ENCODE data around the gene RAB11A.

The RAB11A gene

GRCh38 chr15:65926459-65926858, 57.2 kb downstream of the RAB11A start:
- Histone ChIP-seq H3K9ac (ENCODE audit: low read length in 2 of 2) (no peak overlapping the region), H3K4me3 (ENCODE audit: low read length in 2 of 2) (no peak overlapping the region), H3K27ac (ENCODE audit: low read length) (no peak overlapping the region), H3K27me3 (ENCODE audit: control insufficient read depth in 1 of 2, insufficient read depth in 2 of 2, low read length in 2 of 2) (no peaks in the 10 kb centered on the region), H3K36me3 (ENCODE audit: control insufficient read depth in 2 of 2, insufficient read depth in 2 of 2, low read length in 2 of 2) (no peaks in the 10 kb centered on the region), H3K9me3 (ENCODE audit: control insufficient read depth in 2 of 2, low read length in 2 of 2) (no peaks in the 10 kb centered on the region), H3K4me1 (ENCODE audit: control insufficient read depth, insufficient read depth, low read length) (no peaks in the 10 kb centered on the region)

GRCh38 chr15:65926899-65927298, 57.6 kb downstream of the RAB11A start:
- Histone ChIP-seq H3K27ac (ENCODE audit: low read length) (no peak overlapping the region), H3K9ac (ENCODE audit: low read length in 2 of 2) (no peak overlapping the region), H3K27me3 (ENCODE audit: control insufficient read depth in 1 of 2, insufficient read depth in 2 of 2, low read length in 2 of 2) (no peaks in the 10 kb centered on the region), H3K9me3 (ENCODE audit: control insufficient read depth in 2 of 2, low read length in 2 of 2) (no peaks in the 10 kb centered on the region), H3K4me1 (ENCODE audit: control insufficient read depth, insufficient read depth, low read length) (no peaks in the 10 kb centered on the region), H3K4me3 (ENCODE audit: low read length in 2 of 2) (no peak overlapping the region), H3K36me3 (ENCODE audit: control insufficient read depth in 2 of 2, insufficient read depth in 2 of 2, low read length in 2 of 2) (no peaks in the 10 kb centered on the region)

- no peaks in the 10 kb centered on the region for H3K27me3 ChIP-seq (ENCODE audit: control insufficient read depth in 1 of 2, insufficient read depth in 2 of 2, low read length in 2 of 2)
- H3K9me3 ChIP-seq (ENCODE audit: control insufficient read depth in 2 of 2, low read length in 2 of 2), result no peaks in the 10 kb centered on the region
- H3K4me1 ChIP-seq (ENCODE audit: control insufficient read depth, insufficient read depth, low read length), result no peaks in the 10 kb centered on the region
- H3K4me3 ChIP-seq (ENCODE audit: low read length in 2 of 2), result no peak overlapping the region
- no peak overlapping the region for H3K9ac ChIP-seq (ENCODE audit: low read length in 2 of 2)
- H3K36me3 ChIP-seq (ENCODE audit: control insufficient read depth in 2 of 2, insufficient read depth in 2 of 2, low read length in 2 of 2), result no peaks in the 10 kb centered on the region
- no peak overlapping the region for H3K27ac ChIP-seq (ENCODE audit: low read length)
Observed at GRCh38 chr15:65927545-65927944, 58.3 kb downstream of the RAB11A start.

GRCh38 chr15:65929573-65929972, 60.3 kb downstream of the RAB11A start:
- no peaks in the 10 kb centered on the region for H3K27me3 ChIP-seq (ENCODE audit: control insufficient read depth in 1 of 2, insufficient read depth in 2 of 2, low read length in 2 of 2)
- no peaks in the 10 kb centered on the region for H3K4me1 ChIP-seq (ENCODE audit: control insufficient read depth, insufficient read depth, low read length)
- no peak overlapping the region for H3K9ac ChIP-seq (ENCODE audit: low read length in 2 of 2)
- H3K9me3 ChIP-seq (ENCODE audit: control insufficient read depth in 2 of 2, low read length in 2 of 2), result no peaks in the 10 kb centered on the region
- no peaks in the 10 kb centered on the region for H3K36me3 ChIP-seq (ENCODE audit: control insufficient read depth in 2 of 2, insufficient read depth in 2 of 2, low read length in 2 of 2)
- no peak overlapping the region for H3K4me3 ChIP-seq (ENCODE audit: low read length in 2 of 2)
- H3K27ac ChIP-seq (ENCODE audit: low read length), result no peak overlapping the region

- H3K4me1 ChIP-seq (ENCODE audit: control insufficient read depth, insufficient read depth, low read length), result no peaks in the 10 kb centered on the region
- H3K27me3 ChIP-seq (ENCODE audit: control insufficient read depth in 1 of 2, insufficient read depth in 2 of 2, low read length in 2 of 2), result no peaks in the 10 kb centered on the region
- H3K4me3 ChIP-seq (ENCODE audit: low read length in 2 of 2), result no peak overlapping the region
- H3K36me3 ChIP-seq (ENCODE audit: control insufficient read depth in 2 of 2, insufficient read depth in 2 of 2, low read length in 2 of 2), result no peaks in the 10 kb centered on the region
- H3K9me3 ChIP-seq (ENCODE audit: control insufficient read depth in 2 of 2, low read length in 2 of 2), result no peaks in the 10 kb centered on the region
- H3K27ac ChIP-seq (ENCODE audit: low read length), result no peak overlapping the region
- no peak overlapping the region for H3K9ac ChIP-seq (ENCODE audit: low read length in 2 of 2)
Observed at GRCh38 chr15:65930134-65930533, 60.8 kb downstream of the RAB11A start.

GRCh38 chr15:65931221-65931620, 61.9 kb downstream of the RAB11A start:
- Histone ChIP-seq H3K4me1 (ENCODE audit: control insufficient read depth, insufficient read depth, low read length) (no peaks in the 10 kb centered on the region), H3K36me3 (ENCODE audit: control insufficient read depth in 2 of 2, insufficient read depth in 2 of 2, low read length in 2 of 2) (no peaks in the 10 kb centered on the region), H3K27ac (ENCODE audit: low read length) (no peak overlapping the region), H3K9ac (ENCODE audit: low read length in 2 of 2) (no peak overlapping the region), H3K4me3 (ENCODE audit: low read length in 2 of 2) (no peak overlapping the region), H3K9me3 (ENCODE audit: control insufficient read depth in 2 of 2, low read length in 2 of 2) (no peaks in the 10 kb centered on the region), H3K27me3 (ENCODE audit: control insufficient read depth in 1 of 2, insufficient read depth in 2 of 2, low read length in 2 of 2) (no peaks in the 10 kb centered on the region)

GRCh38 chr15:65935391-65935790, 66.1 kb downstream of the RAB11A start:
- H3K9me3 ChIP-seq (ENCODE audit: control insufficient read depth in 2 of 2, low read length in 2 of 2), result no peaks in the 10 kb centered on the region
- H3K4me3 ChIP-seq (ENCODE audit: low read length in 2 of 2), result no peak overlapping the region
- H3K9ac ChIP-seq (ENCODE audit: low read length in 2 of 2), result no peak overlapping the region
- H3K36me3 ChIP-seq (ENCODE audit: control insufficient read depth in 2 of 2, insufficient read depth in 2 of 2, low read length in 2 of 2), result no peaks in the 10 kb centered on the region
- H3K4me1 ChIP-seq (ENCODE audit: control insufficient read depth, insufficient read depth, low read length), result peaks cover 6% of the 10 kb centered on the region
- no peak overlapping the region for H3K27ac ChIP-seq (ENCODE audit: low read length)
- H3K27me3 ChIP-seq (ENCODE audit: control insufficient read depth in 1 of 2, insufficient read depth in 2 of 2, low read length in 2 of 2), result no peaks in the 10 kb centered on the region

- Histone ChIP-seq H3K27ac (ENCODE audit: low read length) (no peak overlapping the region), H3K36me3 (ENCODE audit: control insufficient read depth in 2 of 2, insufficient read depth in 2 of 2, low read length in 2 of 2) (no peaks in the 10 kb centered on the region), H3K4me3 (ENCODE audit: low read length in 2 of 2) (no peak overlapping the region), H3K9me3 (ENCODE audit: control insufficient read depth in 2 of 2, low read length in 2 of 2) (no peaks in the 10 kb centered on the region), H3K9ac (ENCODE audit: low read length in 2 of 2) (no peak overlapping the region), H3K4me1 (ENCODE audit: control insufficient read depth, insufficient read depth, low read length) (peaks cover 7% of the 10 kb centered on the region), H3K27me3 (ENCODE audit: control insufficient read depth in 1 of 2, insufficient read depth in 2 of 2, low read length in 2 of 2) (no peaks in the 10 kb centered on the region)
Observed at GRCh38 chr15:65936282-65936681, 67.0 kb downstream of the RAB11A start.

- no peak overlapping the region for H3K27ac ChIP-seq (ENCODE audit: low read length)
Observed at GRCh38 chr15:65937054-65937453, 67.8 kb downstream of the RAB11A start.

GRCh38 chr15:65937476-65937875, 68.2 kb downstream of the RAB11A start:
- Histone ChIP-seq H3K4me1 (ENCODE audit: control insufficient read depth, insufficient read depth, low read length) (peaks cover 7% of the 10 kb centered on the region), H3K36me3 (ENCODE audit: control insufficient read depth in 2 of 2, insufficient read depth in 2 of 2, low read length in 2 of 2) (no peaks in the 10 kb centered on the region), H3K27ac (ENCODE audit: low read length) (no peak overlapping the region), H3K27me3 (ENCODE audit: control insufficient read depth in 1 of 2, insufficient read depth in 2 of 2, low read length in 2 of 2) (no peaks in the 10 kb centered on the region), H3K4me3 (ENCODE audit: low read length in 2 of 2) (no peak overlapping the region), H3K9ac (ENCODE audit: low read length in 2 of 2) (no peak overlapping the region), H3K9me3 (ENCODE audit: control insufficient read depth in 2 of 2, low read length in 2 of 2) (no peaks in the 10 kb centered on the region)

More at GRCh38 chr15:65937054-65937453, 67.8 kb downstream of the RAB11A start:
- Histone ChIP-seq H3K4me1 (ENCODE audit: control insufficient read depth, insufficient read depth, low read length) (peaks cover 7% of the 10 kb centered on the region), H3K9me3 (ENCODE audit: control insufficient read depth in 2 of 2, low read length in 2 of 2) (no peaks in the 10 kb centered on the region), H3K36me3 (ENCODE audit: control insufficient read depth in 2 of 2, insufficient read depth in 2 of 2, low read length in 2 of 2) (no peaks in the 10 kb centered on the region), H3K27me3 (ENCODE audit: control insufficient read depth in 1 of 2, insufficient read depth in 2 of 2, low read length in 2 of 2) (no peaks in the 10 kb centered on the region), H3K9ac (ENCODE audit: low read length in 2 of 2) (no peak overlapping the region), H3K4me3 (ENCODE audit: low read length in 2 of 2) (no peak overlapping the region)

- Histone ChIP-seq H3K4me1 (ENCODE audit: control insufficient read depth, insufficient read depth, low read length) (peaks cover 7% of the 10 kb centered on the region), H3K27ac (ENCODE audit: low read length) (no peak overlapping the region), H3K9me3 (ENCODE audit: control insufficient read depth in 2 of 2, low read length in 2 of 2) (no peaks in the 10 kb centered on the region), H3K27me3 (ENCODE audit: control insufficient read depth in 1 of 2, insufficient read depth in 2 of 2, low read length in 2 of 2) (no peaks in the 10 kb centered on the region), H3K4me3 (ENCODE audit: low read length in 2 of 2) (no peak overlapping the region), H3K36me3 (ENCODE audit: control insufficient read depth in 2 of 2, insufficient read depth in 2 of 2, low read length in 2 of 2) (no peaks in the 10 kb centered on the region), H3K9ac (ENCODE audit: low read length in 2 of 2) (no peak overlapping the region)
Observed at GRCh38 chr15:65938604-65939003, 69.3 kb downstream of the RAB11A start.

Data from stomach smooth muscle (tissue), 2 donors.